IPS-NIHi7 (cell line): ENCODE data around the gene CAVIN1.
"Not testable (repeated sequence)": the region's sequence is repeated elsewhere in the genome, so short reads cannot be mapped to it uniquely, and the experiment has no call there.

ENCODE experiments used
- DNase-seq: peaks from one replicate; pipeline ENCODE4 v3.0.0; 2012; ENCODE audit warnings: mixed read lengths; ENCODE audit errors: extremely low spot score

The CAVIN1 gene

DNA sequence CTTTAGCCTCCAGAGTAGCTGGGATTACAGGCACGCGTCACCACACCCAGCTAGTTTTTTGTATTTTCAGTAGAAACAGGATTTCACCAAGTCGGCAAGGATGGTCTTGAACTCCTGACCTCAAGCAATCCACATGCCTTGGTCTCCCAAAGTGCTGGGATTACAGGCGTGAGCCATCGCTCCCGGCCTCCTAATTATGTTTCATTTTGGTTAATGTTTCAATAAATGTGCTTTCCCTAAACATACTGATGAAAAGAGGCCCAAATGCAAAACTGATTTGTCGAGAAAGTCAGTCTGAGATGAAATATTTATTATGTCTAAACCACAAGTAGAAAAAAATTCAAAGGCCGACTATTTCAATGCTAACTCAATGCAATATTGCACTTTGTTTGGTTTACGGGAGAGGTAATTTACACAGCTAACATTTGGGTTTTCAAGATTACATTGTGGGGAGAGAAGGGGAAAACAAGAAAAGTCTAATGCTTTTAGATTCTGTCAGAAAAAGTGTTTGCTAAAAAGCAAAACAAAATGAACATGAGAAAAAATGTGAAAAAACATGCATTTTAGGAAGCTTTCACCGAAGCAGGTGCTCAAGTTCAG, 44.6 kb downstream of the CAVIN1 start:
- DNase-seq = no peak

DNA sequence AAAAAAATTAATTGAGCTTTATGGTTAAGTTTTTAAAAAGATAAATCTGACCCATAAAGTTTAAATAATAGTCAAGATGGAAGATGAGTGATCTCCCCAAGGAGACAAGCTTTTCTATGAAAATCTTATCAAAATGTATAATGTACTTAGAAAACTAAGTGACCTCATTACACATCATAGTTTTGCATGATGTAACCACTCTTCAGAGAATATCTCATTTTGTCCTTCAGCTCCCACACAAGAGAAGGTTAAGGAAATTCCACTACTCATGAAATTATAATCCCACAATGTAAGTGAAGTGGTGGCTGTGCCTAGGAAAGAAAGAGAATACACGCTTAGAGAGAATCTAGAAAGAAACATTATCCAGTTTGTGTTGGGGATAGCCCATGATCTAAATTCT, 49.2 kb downstream of the CAVIN1 start:
- DNase-seq = no peak

DNA sequence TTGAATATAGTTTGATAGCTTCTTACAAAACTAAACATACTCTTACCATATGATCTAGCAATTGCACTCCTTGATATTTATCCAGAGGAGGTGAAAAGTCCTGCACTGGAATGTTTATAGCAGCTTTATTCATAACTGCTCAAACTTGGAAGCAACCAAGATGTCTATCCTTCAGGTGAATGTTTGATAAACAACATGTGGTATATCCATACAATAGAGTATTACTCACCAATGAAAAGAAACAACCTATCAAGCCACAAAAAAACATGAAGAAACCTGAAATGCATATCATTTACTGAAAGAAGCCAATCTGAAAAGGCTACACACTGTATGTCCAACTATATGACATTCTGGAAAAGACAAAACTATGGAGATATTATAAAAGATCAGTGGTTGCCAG, 50.9 kb downstream of the CAVIN1 start:
- no peak for DNase-seq

DNA sequence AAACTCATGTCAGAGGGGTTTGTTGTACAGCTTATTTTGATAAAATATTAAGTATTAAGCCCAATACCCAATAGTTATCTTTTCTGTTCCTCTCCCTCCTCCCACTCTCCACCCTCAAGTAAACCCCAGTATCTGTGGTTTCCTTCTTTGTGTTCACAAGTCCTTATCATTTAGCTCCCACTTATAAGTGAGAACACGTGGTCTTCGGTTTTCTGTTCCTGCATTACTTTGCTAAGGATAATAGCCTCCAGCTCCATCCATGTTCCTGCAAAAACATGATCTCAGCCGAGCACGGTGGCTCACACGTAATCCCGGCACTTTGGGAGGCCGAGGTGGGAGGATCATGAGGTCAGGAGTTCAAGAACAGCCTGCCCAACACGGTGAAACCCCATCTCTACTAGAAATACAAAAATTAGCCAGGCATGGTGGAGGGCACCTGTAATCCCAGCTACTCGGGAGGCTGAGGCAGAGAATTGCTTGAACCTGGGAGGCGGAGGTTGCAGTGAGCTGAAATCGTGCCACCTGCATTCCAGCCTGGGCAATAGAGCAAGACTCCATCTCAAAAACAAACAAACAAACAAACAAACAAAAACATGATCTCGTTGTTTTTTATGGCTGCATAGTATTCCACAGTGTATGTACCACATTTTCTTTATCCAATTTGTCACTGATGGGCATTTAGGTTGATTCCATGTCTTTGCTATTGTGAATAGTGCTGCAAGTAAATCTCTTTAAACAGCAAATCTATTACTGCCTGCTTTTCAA, 54.1 kb downstream of the CAVIN1 start:
- not testable (repeated sequence) for DNase-seq

DNA sequence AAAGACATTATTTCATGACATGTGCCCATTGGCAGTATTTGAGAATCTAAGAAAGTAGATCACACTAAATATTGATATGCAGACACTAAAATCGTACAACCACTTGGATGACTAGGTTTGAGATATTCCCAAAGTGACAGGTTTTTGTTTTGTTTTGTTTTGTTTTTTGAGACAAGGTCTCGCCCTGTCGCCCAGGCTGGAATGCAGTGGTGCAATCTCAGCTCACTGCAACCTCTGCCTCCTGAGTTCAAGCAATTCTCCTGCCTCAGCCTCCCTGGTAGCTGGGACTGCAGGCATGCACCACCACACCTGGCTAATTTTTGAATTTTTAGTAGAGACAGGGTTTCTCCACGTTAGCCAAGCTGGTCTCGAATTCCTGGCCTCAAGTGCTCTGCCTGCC, 54.7 kb downstream of the CAVIN1 start:
- not testable (repeated sequence) for DNase-seq

DNA sequence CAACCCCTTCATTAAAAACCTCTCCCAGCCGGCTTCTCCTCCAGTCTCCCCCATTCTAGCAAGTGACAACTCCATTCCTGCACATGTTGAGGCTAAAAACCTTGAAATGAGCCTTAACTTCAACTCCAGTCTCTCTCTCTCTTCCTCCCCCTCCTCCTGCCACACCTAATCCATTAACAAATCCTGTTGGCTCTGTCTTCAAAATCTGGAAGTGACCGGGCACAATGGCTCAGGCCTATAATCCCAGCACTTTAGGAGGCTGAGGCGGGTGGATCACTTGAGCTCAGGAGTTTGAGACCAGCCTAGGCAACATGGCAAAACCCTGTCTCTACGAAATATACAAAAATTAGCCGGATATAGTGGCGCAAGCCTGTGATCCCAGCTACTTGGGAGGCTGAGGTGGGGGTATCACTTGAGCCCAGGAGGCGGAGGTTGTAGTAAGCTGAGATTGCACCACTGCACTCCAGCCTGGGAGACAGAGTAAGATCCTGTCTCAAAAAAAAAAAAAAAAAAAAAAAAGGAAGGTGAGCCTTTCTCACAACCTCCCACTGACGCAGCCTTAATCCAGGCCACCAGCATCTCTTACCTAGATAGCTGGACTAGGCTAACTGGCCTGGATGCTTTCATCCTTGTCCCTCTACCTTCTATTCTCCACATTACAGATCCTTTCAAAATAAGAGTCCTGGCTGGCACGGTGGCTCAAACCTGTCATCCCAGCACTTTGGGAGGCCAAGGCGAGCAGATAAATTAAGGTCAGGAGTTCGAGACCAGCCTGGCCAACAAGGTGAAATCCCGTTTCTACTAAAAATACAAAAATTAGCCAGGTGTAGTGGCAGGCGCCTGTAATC, 56.7 kb downstream of the CAVIN1 start:
- peak; percentile 32 for DNase-seq

DNA sequence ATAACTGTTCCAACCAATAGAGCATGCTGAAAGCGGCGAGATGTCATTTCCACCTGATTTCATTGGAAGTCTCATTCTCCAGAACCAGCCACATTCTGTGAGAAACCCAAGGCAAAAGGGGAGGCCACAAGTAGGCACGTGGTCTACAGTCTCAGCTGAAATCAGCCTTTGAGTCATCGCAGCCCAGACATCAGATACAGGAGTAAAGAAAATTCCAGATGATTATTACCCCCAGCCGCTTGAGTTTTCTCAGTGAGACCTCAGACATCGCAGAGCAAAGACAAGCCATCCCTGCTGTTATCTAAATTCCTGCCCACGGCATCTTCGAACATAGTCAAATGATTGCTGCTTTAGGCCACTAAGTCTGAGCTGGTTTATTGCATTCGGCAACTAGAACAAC, 57.9 kb downstream of the CAVIN1 start:
- no peak for DNase-seq

DNA sequence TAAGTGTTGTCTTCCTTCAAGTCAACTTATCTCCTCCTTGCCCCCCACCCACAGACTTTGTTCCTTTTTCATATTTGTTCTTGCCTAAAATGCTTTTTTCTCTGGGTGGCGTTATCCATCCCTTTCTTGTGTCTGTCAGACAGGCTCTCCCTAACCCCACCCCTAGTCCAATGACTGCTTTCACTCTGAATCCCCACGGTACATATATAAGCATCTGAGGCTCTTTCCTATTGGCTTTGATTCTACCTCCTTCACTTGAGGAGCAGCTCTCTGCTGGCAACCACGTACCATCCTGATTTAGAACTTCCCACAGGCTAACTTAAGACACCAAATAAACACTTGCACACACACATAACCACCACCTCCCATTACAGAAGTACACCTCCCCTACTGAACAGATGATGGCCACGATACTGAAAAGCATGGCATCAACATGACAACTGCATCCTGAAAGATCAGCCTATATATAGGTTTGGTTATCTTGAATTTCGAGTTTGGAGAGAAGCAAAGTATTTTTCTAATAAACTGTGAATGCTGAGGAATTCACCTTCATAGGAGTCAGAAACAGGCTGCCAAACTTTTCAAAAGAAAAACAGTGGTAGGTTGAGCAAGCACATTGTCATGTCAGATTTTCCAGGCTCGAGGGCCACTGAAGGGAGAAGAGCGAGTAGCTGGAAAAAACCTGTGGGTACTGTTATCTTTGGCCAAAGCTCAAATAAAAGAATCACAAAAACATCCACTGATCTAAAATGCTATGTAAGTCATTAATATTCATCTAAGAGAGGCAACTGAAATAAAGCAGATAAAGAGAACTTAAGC, 59.1 kb downstream of the CAVIN1 start:
- DNase-seq = no peak

DNA sequence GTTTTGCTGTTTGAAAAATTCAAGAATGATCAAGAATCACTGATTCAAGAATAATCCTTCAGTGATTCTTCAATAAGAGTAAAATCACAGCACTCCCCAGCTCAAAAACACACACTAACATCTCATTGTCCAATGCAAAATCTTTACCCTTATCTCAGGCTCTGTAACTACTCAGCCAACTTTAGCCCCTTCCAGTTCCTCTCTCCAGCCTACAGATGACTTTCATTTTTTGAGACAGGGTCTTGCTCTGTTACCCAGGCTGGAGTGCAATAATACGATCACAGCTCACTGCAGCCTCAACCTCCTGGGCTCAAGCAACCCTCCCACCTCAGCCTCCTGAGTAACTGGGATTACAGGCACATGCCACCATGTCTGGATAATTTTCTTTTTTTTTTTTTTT, 59.8 kb downstream of the CAVIN1 start:
- DNase-seq = no peak

DNA sequence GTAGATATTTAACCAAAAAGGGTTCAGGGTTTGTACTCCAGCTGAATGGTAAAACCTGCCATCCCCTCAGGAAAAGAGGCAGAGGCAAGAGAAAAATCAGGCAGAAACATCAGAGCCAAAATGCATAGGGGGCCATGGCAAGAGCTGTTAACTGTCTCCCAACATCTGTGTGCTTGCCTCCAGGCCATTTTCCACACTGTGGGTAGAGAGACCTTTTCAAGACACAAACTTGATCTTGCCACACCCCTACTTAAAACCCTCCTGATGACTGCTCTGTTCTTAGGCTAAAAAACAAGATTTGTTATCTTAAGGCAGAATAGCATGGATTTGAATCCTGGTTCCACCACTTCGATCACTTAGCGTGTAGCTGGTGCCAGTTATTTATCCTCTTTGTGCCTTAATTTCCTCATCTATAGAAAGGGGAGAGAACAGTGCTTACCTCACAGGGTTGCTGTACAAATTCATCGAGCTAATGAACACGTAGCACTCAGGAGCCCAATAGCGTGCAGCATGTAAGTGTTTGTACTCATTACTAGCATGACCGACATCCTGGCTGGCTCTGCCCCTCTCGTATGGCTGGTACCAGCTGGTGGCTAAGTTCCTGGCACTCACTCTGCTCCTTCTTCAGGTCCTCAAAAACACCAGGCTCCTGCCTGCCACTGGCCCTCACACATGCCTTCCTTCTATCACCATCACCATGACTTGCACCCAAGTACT, 60.7 kb downstream of the CAVIN1 start:
- DNase-seq = no peak

DNA sequence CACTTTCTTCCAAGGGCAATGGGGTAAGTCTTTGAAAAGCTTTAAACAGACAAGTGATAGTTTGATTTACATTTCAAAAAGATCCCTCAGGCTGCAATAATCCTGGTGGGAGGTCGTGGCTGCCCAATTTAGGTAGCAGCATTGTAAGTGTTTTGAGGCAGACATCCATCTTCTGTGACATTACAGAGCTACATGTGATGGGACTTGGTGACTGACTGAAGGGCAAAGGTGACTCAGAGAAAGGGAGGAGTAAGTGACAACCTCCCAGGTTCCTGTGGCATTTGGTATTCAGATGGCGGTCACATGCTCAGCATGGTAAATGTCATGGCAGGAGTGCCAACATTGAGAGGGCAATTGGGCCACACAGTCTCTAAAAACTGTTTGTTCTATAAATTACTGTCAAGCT, 61.3 kb downstream of the CAVIN1 start:
- DNase-seq = no peak

DNA sequence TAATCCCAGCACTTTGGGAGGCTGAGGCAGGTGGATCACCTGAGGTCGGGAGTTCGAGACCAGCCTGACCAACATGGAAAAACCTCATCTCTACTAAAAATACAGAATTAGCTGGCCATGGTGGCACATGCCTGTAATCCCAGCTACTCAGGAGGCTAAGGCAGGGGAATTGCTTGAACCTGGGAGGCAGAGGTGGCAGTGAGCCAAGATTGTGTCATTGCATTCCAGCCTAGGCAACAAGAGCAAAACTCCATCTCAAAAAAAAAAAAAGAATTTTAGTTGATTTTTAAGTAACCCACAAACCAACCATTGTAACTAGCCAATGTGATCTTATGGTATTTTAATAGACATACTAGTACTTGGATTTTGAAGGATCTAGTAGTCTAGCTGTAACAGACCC, 62.7 kb downstream of the CAVIN1 start:
- not testable (repeated sequence) for DNase-seq

DNA sequence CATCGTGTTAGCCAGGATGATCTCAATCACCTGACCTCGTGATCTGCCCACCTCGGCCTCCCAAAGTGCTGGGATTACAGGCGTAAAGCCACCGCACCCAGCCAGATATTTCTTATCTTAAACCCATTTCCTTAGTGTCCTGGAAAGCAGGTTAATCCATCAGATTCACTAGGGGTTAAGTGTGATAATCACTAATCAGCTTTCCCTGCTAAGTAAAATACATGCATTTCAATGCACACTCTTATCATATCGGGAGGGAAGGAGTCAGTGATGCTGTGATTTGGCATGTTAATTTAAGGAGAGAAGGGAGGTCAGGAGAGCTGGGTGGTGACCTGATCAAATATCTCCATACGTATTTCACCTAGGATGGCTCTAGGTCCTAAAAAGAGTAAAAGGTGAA, 63.9 kb downstream of the CAVIN1 start:
- no peak for DNase-seq

DNA sequence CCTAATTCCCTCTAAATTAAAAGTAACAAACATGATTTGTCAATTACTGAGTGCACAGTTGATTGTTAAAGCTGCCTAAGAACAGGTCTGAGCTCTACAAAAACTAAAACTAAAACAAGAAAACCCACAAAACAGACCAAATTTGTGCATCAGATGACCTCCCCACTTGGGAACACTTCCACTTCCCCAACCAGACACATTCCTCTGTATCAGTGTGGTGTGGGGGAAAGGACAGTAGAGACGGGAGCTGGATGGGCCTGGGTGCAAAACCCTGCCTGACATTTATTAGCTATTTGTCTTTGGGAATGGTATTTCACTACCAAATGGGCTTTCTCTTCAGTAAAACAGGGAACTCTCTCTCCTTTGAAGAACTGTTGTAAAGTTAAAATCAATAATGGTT, 64.6 kb downstream of the CAVIN1 start:
- no peak for DNase-seq

DNA sequence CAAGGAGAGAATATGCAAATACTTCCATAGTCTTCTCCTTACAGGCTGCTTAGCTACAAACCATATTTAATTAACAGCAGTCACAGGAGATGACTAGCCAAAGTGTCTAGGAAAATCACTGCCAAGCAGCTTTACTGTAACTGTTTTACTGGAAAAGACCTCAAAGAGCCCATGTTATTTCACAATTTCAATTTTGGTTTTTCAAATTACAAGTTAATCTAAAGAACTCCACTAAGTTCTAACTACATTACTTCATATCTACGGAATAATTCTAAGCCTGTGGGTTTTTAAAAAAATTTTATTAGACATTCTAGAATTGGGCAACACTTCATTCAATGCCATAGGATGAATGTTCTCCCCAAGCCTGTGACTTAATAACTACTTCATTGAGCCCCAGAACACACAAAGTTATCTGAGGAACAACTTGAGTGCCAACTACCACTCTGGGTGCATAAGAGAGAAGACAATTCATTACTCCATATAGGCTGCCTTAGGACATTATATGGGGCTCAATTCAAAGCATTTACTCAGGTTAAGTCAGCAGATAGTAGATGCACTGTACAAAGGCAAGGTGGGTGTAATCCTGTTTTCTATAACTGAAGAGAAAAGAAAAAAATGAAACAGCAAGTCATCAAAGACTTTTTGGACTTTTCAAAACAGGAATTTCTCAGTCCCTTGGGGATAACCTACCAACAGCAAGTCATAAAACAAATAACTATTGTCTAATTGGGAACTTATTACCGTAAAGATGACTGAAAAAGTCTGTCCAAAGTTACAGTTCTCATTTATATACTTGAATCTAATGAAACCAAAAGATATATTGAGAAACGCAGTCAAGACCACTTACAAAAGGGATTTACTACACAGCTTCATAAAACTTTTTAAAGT, 67.9 kb downstream of the CAVIN1 start:
- no peak for DNase-seq
